HL-60 (cell line): ENCODE measurements around the gene ZNF579.

Experiments used
- DNase-seq, 2 experiments: peaks; one replicate each; pipeline ENCODE4 v3.0.0-alpha.2; 2010 to 2020; ENCODE audit warnings: low read depth in 1 of 2, low spot score in 1 of 2
- H3K27ac ChIP-seq: fragments of 250-450 bp; sonication (Bioruptor Pico); replicated peaks from 2 replicates; pipeline ENCODE4 v1.5.1; 2020; ENCODE audit warnings: mild to moderate bottlenecking, moderate library complexity
- H3K27me3 ChIP-seq: fragments of 250-450 bp; sonication (Bioruptor Pico); 2 replicates; pipeline ENCODE4 v1.5.1; 2021; ENCODE audit warnings: mild to moderate bottlenecking, moderate library complexity; ENCODE audit not compliant: insufficient read depth, poor library complexity, severe bottlenecking
- H3K4me3 ChIP-seq: replicated peaks from 2 replicates; pipeline ENCODE4 v1.5.1; 2011; ENCODE audit warnings: mild to moderate bottlenecking, control low read depth, low read length; ENCODE audit not compliant: insufficient read depth
- GABPA ChIP-seq: IDR thresholded peaks from 2 replicates; pipeline ENCODE4 v1.6.1; 2012; ENCODE audit warnings: low read depth
- POLR2AphosphoS5 ChIP-seq: IDR thresholded peaks from 2 replicates; pipeline ENCODE4 v1.6.1; 2012; ENCODE audit warnings: low read depth
- SPI1 ChIP-seq: IDR thresholded peaks from 2 replicates; pipeline ENCODE4 v1.6.1; 2012; ENCODE audit warnings: low read depth, mild to moderate bottlenecking, borderline replicate concordance
- TF ChIP-seq, protein P1 (sequence below): IDR thresholded peaks from one replicate; pipeline ENCODE4 v1.5.1; 2011; ENCODE audit warnings: low read length, control low read depth, inconsistent platforms; ENCODE audit not compliant: insufficient read depth
- TF ChIP-seq, protein P2 (sequence below): IDR thresholded peaks from 2 replicates; pipeline ENCODE4 v1.6.1; 2012; ENCODE audit warnings: low read depth; ENCODE audit not compliant: insufficient replicate concordance

The ZNF579 gene

DNA sequence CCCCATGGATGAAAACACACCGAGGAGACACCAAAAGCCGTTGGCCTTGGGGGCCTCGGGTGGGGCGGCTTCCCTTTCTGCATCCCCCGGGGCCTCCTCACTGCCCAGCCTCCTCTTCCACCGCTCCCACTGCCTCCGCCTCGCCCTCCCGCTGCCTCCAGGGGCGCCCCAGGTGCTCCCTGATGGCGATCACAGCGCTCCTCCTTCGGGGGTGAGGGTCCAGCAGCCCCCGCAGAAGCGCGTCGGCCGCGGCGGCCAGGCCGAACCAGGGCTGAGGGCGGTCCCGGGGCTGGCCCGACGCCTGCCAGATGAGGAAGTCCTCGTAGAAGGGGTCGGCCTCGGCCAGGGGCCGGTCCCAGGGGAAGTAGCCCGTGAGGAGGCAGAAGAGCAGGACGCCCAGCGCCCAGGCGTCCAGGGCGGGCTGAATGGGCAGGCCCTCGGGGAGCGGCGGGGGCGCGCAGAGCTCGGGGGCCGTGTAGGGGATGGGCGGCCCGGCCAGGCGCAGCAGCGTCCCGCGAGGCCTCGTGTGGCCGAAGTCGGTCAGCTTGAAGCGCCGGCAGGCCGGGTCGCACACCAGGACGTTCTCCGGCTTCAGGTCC is 50.9 kb downstream of the ZNF579 start:
- TF ChIP-seq POLR2AphosphoS5 (no peak), SPI1 (no peak), GABPA (no peak)
- TF ChIP-seq, protein P1, sequence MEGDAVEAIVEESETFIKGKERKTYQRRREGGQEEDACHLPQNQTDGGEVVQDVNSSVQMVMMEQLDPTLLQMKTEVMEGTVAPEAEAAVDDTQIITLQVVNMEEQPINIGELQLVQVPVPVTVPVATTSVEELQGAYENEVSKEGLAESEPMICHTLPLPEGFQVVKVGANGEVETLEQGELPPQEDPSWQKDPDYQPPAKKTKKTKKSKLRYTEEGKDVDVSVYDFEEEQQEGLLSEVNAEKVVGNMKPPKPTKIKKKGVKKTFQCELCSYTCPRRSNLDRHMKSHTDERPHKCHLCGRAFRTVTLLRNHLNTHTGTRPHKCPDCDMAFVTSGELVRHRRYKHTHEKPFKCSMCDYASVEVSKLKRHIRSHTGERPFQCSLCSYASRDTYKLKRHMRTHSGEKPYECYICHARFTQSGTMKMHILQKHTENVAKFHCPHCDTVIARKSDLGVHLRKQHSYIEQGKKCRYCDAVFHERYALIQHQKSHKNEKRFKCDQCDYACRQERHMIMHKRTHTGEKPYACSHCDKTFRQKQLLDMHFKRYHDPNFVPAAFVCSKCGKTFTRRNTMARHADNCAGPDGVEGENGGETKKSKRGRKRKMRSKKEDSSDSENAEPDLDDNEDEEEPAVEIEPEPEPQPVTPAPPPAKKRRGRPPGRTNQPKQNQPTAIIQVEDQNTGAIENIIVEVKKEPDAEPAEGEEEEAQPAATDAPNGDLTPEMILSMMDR: no peak
- TF ChIP-seq, protein P2, sequence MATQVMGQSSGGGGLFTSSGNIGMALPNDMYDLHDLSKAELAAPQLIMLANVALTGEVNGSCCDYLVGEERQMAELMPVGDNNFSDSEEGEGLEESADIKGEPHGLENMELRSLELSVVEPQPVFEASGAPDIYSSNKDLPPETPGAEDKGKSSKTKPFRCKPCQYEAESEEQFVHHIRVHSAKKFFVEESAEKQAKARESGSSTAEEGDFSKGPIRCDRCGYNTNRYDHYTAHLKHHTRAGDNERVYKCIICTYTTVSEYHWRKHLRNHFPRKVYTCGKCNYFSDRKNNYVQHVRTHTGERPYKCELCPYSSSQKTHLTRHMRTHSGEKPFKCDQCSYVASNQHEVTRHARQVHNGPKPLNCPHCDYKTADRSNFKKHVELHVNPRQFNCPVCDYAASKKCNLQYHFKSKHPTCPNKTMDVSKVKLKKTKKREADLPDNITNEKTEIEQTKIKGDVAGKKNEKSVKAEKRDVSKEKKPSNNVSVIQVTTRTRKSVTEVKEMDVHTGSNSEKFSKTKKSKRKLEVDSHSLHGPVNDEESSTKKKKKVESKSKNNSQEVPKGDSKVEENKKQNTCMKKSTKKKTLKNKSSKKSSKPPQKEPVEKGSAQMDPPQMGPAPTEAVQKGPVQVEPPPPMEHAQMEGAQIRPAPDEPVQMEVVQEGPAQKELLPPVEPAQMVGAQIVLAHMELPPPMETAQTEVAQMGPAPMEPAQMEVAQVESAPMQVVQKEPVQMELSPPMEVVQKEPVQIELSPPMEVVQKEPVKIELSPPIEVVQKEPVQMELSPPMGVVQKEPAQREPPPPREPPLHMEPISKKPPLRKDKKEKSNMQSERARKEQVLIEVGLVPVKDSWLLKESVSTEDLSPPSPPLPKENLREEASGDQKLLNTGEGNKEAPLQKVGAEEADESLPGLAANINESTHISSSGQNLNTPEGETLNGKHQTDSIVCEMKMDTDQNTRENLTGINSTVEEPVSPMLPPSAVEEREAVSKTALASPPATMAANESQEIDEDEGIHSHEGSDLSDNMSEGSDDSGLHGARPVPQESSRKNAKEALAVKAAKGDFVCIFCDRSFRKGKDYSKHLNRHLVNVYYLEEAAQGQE: no peak
- Histone ChIP-seq H3K4me3 (no peak overlapping the region), H3K27me3 (no peaks in the 10 kb centered on the region), H3K27ac (no peak overlapping the region)
- DNase-seq: no peak

DNA sequence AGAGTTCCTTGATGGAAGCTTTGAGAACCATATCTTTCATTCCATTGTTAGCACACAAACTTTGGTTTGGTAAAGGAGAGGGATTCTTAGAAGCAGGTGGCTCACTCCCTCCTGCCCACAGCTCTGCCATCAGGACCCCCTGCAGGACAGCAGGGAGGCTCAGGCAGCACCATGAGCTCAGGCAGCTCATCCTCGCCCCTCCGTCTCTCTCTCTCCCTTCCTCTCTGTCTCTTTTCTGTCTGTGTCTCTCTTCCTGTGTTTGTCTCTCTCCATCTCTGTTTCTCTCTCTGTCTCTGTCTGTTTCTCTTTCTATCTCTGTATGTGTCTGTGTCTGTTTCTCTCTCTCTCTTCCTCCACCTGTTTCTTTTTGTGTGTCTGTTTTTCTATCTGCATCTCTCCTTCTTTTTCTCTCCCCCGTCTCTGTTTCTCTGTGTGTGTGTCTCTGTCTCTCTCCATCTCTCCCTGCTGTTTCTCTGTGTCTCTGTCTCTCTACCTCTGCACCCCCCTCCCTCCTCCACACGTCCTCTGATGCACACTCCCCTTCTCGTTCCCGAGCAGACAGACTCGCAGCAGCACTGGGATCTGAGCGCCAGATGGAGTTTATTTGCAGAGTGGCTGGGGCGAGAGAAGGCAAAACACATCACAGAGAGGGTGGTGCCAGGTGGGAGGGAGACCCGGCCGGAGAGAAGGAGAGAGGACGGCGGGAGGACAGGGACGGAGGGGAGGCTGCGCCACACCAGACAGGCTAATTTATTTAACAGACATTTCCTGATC is 52.4 kb downstream of the ZNF579 start:
- Histone ChIP-seq H3K27me3 (no peaks in the 10 kb centered on the region), H3K27ac (no peak overlapping the region), H3K4me3 (no peak overlapping the region)
- DNase-seq: no peak
- no peak for TF ChIP-seq SPI1
- TF ChIP-seq POLR2AphosphoS5: no peak
- TF ChIP-seq, protein P2: no peak
- TF ChIP-seq GABPA: no peak
- TF ChIP-seq, protein P1: no peak

DNA sequence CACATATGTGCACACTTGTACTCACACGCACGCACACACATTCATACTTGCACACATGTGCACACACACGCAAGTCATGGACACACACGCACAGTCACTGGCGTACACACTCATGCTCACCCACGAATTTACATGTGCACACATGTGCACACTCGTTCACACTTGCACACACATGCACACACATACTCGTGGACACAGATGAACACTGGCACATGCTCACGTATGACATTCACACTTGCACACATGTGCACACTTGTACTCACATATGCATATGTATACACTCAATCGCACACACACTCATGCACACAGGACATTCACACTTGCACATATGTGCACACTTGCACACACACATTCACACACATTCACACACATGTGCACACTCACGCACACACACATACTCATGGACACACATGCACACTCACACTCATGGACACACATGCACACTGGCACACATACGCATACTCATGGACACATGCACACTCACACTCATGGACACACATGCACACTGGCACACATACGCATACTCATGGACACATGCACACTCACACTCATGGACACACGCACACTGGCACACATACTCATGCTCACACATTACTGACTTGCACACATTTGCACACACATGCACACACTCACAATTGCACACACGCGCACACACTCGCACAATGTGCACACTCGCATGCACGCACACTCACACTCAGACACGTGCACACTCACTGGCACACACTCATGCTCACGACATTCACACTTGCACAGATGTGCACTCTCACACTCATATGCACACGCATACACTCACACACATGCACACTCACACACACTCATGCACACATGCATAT is 53.2 kb downstream of the ZNF579 start:
- TF ChIP-seq SPI1 (no peak), GABPA (no peak), POLR2AphosphoS5 (no peak)
- TF ChIP-seq, protein P2: no peak
- TF ChIP-seq, protein P1: no peak
- H3K27me3 ChIP-seq: no peaks in the 10 kb centered on the region
- no peak overlapping the region for H3K27ac ChIP-seq
- no peak overlapping the region for H3K4me3 ChIP-seq
- DNase-seq: no peak
